ENCODE data around the gene CBARP. TPM values are rescaled to one million over a fixed set of nuclear protein-coding genes. Genes with fewer than 3 reads are reported as not detected.
A peak's percentile ranks its signal among the peaks of the same experiment; 100 is the strongest.

Gene CBARP
- polyA plus RNA-seq, 1 of the 3 experiments (the other 2 are of a cell fraction): 5.1 TPM

DNA sequence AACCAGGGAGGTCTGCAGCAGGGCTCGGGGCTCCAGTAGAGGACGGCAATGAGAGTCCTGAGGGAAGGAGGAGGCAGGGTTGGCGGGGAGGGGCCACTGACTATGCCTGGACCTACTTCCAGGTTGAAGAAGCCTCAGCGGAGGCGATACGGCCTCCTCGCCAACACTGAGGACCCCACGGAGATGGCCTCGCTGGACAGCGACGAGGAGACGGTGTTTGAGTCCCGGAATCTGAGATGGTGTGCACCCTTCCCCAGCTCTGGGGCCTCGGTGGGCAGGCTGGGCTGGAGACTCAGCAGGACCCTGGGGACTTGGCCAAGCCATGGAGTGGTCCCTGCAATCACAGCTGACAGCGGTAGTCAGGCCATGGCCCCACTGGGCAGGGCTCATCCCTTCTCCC lies 39.3 kb upstream of the CBARP start:
- H3K4me2 ChIP-seq: peak overlapping the region; percentile 100
- POLR2A ChIA-PET: interaction anchor here (0.7 to 1.5 kb wide), 3 partner anchors 33 to 194 kb away, joined by 3 to 5 read pairs (median 3); no protein-coding TSS in a partner anchor
- peaks cover 14 to 26% of the 10 kb centered on the region in 2 experiments; a peak in 1 of 4 replicates for H3K4me1 ChIP-seq (ENCODE audit: control insufficient read depth in 1 of 2, insufficient read depth in 2 of 2, low read depth in 1 of 2, low read length in 1 of 2)
- H3F3A ChIP-seq (replicated peaks; ENCODE audit: insufficient read depth): peaks cover 46% of the 10 kb centered on the region
- H2AFZ ChIP-seq (ENCODE audit: low read depth): no peak overlapping the region
- H3K27ac ChIP-seq (ENCODE audit: low read depth in 2 of 2, low read length in 1 of 2): no peak overlapping the region
- H3K79me2 ChIP-seq (ENCODE audit: insufficient read depth): peaks cover 44% of the 10 kb centered on the region
- DNase-seq: no peak
- H3K9me3 ChIP-seq: no peaks in the 10 kb centered on the region
- WGBS (ENCODE audit: low lambda C conversion rate): 93% methylated on average over 5 of the region's 15 CpGs
- H3K9me2 ChIP-seq: no peaks in the 10 kb centered on the region
- no peak overlapping the region for H3K4me3 ChIP-seq (ENCODE audit: low read depth in 2 of 2, low read length in 1 of 2)
- peaks cover 35 to 47% of the 10 kb centered on the region in 2 experiments for H3K36me3 ChIP-seq (replicated peaks in 1 of 2; ENCODE audit: control insufficient read depth in 1 of 2, insufficient read depth in 2 of 2, low read length in 1 of 2)
- CTCF ChIA-PET: interaction anchor here (0.7 to 3.4 kb wide), 6 partner anchors 11 to 125 kb away, joined by 3 to 18 read pairs (median 3); partner anchors contain the start of gene NDUFS7
- no peaks in the 10 kb centered on the region for H3K27me3 ChIP-seq (ENCODE audit: insufficient read depth)
- H4K20me1 ChIP-seq (ENCODE audit: insufficient read depth): peaks cover 33% of the 10 kb centered on the region
- TF ChIP-seq GATA2 (CRISPR knock-in tag; IDR thresholded peaks at IDR 0.05) (no peak), SIN3A (IDR thresholded peaks at IDR 0.05; ENCODE audit: borderline replicate concordance, low read depth, low read length) (no peak), FOSL2 (IDR thresholded peaks at IDR 0.05; ENCODE audit: borderline replicate concordance, low read depth) (no peak), REST (IDR thresholded peaks at IDR 0.05; ENCODE audit: low read depth, low read length) (no peak), IRF3 (IDR thresholded peaks at IDR 0.05; ENCODE audit: low read depth, low read length) (no peak), GABPA (IDR thresholded peaks at IDR 0.05; ENCODE audit: low read depth) (no peak)
- TF ChIP-seq, protein P1, sequence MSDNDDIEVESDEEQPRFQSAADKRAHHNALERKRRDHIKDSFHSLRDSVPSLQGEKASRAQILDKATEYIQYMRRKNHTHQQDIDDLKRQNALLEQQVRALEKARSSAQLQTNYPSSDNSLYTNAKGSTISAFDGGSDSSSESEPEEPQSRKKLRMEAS (IDR thresholded peaks at IDR 0.05; ENCODE audit: low read depth): no peak
- TF ChIP-seq, protein P2, sequence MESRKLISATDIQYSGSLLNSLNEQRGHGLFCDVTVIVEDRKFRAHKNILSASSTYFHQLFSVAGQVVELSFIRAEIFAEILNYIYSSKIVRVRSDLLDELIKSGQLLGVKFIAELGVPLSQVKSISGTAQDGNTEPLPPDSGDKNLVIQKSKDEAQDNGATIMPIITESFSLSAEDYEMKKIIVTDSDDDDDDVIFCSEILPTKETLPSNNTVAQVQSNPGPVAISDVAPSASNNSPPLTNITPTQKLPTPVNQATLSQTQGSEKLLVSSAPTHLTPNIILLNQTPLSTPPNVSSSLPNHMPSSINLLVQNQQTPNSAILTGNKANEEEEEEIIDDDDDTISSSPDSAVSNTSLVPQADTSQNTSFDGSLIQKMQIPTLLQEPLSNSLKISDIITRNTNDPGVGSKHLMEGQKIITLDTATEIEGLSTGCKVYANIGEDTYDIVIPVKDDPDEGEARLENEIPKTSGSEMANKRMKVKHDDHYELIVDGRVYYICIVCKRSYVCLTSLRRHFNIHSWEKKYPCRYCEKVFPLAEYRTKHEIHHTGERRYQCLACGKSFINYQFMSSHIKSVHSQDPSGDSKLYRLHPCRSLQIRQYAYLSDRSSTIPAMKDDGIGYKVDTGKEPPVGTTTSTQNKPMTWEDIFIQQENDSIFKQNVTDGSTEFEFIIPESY (IDR thresholded peaks at IDR 0.05; ENCODE audit: borderline replicate concordance, low read depth): no peak
- no peak overlapping the region for H3K9ac ChIP-seq

Data from SK-N-SH (cell line).